RWPE2 (cell line): ENCODE data around the gene SYK.

Experiments used
- ATAC-seq: fragments of 200-7000 bp; cut with Tn5 transposase; 3 replicates; pipeline ENCODE4 v1.9.1; 2021; ENCODE audit warnings: low read depth
- DNase-seq: peaks from one replicate; pipeline ENCODE4 v3.0.0-alpha.2; 2020; ENCODE audit warnings: low spot score
- H3K27ac ChIP-seq: fragments of 450-650 bp; 2 replicates; pipeline ENCODE4 v1.5.1; 2017; ENCODE audit warnings: mild to moderate bottlenecking; ENCODE audit not compliant: poor library complexity, severe bottlenecking
- H3K27me3 ChIP-seq: fragments of 250-450 bp; sonication (Bioruptor Pico); 2 replicates; pipeline ENCODE4 v1.5.1; 2021; ENCODE audit warnings: mild to moderate bottlenecking, moderate library complexity; ENCODE audit not compliant: insufficient read depth, poor library complexity, severe bottlenecking
- H3K36me3 ChIP-seq: fragments of 250-450 bp; sonication (Bioruptor Pico); 2 replicates; pipeline ENCODE4 v1.5.1; 2020; ENCODE audit warnings: low read depth, mild to moderate bottlenecking, moderate library complexity
- H3K4me1 ChIP-seq: fragments of 250-450 bp; sonication (Bioruptor Pico); 2 replicates; pipeline ENCODE4 v1.5.1; 2021; ENCODE audit warnings: mild to moderate bottlenecking, moderate library complexity; ENCODE audit not compliant: insufficient read depth, poor library complexity, severe bottlenecking
- H3K4me3 ChIP-seq: fragments of 250-450 bp; sonication (Bioruptor Pico); 2 replicates; pipeline ENCODE4 v1.5.1; 2021; ENCODE audit warnings: mild to moderate bottlenecking, moderate library complexity; ENCODE audit not compliant: severe bottlenecking
- H3K9me3 ChIP-seq: fragments of 250-450 bp; sonication (Bioruptor Pico); 2 replicates; pipeline ENCODE4 v1.5.1; 2021; ENCODE audit warnings: mild to moderate bottlenecking, moderate library complexity; ENCODE audit not compliant: severe bottlenecking
- TF ChIP-seq, protein P1 (sequence below): fragments of 450-650 bp; IDR thresholded peaks from one replicate; pipeline ENCODE4 v1.5.1; 2017; ENCODE audit warnings: mild to moderate bottlenecking, moderate library complexity; ENCODE audit not compliant: poor library complexity, severe bottlenecking

Gene SYK

DNA sequence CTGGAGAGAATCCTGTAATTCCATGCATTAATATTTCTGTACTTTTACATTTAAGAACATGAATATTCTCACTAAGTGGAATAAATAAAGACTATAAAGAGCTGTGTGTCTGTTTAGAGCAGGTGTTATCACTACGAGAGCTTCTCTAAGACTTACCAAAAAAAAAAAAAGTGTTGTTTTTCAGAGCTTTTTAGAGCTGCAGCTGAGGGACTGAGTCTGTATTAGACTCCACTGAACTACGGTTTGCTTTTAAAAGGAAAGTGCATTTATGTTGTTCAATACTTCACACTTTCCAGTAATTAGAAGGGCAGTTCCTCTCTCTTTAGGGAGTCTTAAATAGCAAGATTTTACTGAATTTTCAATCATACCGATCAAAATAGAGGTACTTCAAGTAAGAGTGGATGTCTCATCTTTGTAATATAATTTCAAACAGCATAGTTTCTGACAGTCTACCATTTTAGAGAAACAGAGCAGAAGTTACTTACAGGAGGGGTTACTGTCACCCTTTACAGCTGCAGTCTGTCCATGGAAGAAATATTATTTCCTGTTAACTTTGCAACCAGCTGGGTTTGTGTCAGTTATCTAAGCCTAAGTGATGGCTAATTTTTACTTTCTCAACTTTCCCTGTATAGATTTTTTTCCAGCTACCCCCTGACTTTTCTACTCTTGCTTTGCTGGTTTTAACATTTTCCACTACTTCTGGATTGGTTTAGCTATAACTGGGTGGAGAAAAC lies 2.4 kb downstream of the SYK start:
- Histone ChIP-seq H3K27ac (no peak overlapping the region), H3K4me3 (no peak overlapping the region), H3K27me3 (no peaks in the 10 kb centered on the region), H3K36me3 (no peaks in the 10 kb centered on the region), H3K9me3 (no peaks in the 10 kb centered on the region), H3K4me1 (peaks cover 14% of the 10 kb centered on the region)
- no peak for ATAC-seq
- TF ChIP-seq, protein P1, sequence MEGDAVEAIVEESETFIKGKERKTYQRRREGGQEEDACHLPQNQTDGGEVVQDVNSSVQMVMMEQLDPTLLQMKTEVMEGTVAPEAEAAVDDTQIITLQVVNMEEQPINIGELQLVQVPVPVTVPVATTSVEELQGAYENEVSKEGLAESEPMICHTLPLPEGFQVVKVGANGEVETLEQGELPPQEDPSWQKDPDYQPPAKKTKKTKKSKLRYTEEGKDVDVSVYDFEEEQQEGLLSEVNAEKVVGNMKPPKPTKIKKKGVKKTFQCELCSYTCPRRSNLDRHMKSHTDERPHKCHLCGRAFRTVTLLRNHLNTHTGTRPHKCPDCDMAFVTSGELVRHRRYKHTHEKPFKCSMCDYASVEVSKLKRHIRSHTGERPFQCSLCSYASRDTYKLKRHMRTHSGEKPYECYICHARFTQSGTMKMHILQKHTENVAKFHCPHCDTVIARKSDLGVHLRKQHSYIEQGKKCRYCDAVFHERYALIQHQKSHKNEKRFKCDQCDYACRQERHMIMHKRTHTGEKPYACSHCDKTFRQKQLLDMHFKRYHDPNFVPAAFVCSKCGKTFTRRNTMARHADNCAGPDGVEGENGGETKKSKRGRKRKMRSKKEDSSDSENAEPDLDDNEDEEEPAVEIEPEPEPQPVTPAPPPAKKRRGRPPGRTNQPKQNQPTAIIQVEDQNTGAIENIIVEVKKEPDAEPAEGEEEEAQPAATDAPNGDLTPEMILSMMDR: no peak
- no peak for DNase-seq

DNA sequence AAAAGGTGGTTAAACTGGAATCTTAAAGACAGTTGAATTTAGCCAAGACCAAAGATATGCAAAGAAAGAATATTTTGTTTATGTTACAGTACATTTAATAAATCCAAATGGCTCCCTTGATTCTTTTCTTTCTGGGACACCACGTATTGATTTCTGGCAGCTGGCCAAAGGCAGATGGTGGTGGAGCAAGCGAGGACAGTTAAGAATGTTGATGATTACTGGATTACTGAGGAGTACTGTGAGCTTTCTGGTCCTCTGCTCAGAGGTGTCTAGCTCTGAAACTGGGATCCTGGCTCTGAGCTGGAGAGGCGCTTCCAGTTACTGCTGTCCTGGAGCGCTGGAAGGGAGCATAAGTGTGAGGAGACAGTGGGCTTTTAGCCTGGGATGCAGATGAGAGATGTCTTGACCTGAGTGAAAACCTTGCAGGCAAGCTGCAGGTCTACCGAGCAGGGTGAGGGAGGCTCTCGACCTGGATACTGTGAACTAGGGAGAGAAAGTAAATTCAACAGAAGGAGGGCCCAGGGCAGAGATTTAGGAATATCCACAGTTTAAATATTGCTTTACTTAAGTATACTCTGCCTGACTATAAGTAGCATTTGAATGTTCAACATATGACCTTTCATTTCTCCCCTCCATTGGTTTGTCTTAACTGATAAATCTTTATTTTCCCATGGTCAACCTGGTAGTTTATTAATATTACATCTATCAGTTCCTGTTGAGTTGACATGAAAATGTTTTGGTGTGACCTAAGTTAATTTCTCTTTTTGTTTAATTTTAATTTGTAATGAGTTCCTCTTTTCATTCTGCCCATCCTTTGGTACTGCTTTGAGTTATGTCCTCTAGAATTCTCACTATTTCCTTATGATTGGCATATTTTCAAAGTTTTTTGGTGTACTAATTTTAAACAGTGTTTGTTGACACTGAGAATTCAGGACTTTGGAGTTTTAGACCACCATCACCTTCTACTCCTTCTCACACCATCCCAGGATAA lies 3.7 kb downstream of the SYK start:
- TF ChIP-seq, protein P1: no peak
- Histone ChIP-seq H3K36me3 (no peaks in the 10 kb centered on the region), H3K4me3 (no peak overlapping the region), H3K9me3 (no peaks in the 10 kb centered on the region), H3K4me1 (peaks cover 14% of the 10 kb centered on the region), H3K27me3 (no peaks in the 10 kb centered on the region), H3K27ac (no peak overlapping the region)
- no peak for ATAC-seq
- DNase-seq: no peak

DNA sequence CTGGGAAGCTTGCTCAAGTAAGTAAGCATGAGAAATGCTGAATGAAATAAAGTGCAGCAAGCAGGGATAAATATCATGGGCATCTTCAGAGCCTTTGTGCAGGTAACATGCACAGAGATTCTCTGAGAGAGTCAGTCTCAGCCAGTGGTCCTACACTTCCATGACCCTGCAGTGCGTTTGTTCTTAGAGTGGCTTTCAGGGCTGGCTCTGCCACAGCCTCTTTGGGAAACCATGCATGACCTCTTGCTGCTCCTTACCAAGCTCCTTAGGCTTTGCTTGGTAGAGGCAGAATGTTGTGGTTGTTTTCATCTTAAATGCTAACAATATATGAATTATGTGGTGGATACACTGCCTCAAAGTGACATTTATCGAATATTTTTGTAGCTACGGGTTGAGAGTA lies 5.4 kb downstream of the SYK start:
- TF ChIP-seq, protein P1: no peak
- ATAC-seq (no peak), DNase-seq (no peak)
- Histone ChIP-seq H3K27ac (no peak overlapping the region), H3K36me3 (no peaks in the 10 kb centered on the region), H3K4me3 (no peak overlapping the region), H3K4me1 (peaks cover 22% of the 10 kb centered on the region), H3K27me3 (no peaks in the 10 kb centered on the region), H3K9me3 (no peaks in the 10 kb centered on the region)

DNA sequence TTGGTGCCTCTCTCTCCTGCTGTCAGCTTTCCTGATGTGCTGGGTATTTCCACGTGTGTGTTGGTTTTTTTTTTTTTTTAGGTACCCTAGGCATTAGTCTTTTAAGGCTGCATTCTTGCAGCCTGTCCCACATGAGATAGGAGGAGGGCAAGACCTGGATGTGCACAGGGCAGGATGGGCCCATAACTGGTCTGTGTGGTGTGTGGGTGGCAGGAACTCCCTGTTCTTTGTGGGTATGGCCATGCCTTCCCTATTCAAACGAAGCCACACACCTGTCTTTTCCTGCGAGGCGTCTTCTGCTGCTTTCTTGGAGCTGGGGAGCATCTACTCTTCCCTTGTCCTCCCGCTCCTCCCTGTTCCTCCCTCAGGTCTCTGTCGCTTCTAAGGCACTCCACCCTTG lies 6.8 kb downstream of the SYK start:
- no peaks in the 10 kb centered on the region for H3K27me3 ChIP-seq
- no peak overlapping the region for H3K4me3 ChIP-seq
- TF ChIP-seq, protein P1: no peak
- ATAC-seq: no peak
- peaks cover 18% of the 10 kb centered on the region for H3K4me1 ChIP-seq
- no peaks in the 10 kb centered on the region for H3K36me3 ChIP-seq
- no peaks in the 10 kb centered on the region for H3K9me3 ChIP-seq
- no peak overlapping the region for H3K27ac ChIP-seq
- DNase-seq: no peak
